ENCODE results near the gene TRAPPC8. TPM values are rescaled to one million over a fixed set of nuclear protein-coding genes. Genes with fewer than 3 reads are reported as not detected.

Gene TRAPPC8
- total RNA-seq, 1 experiment from 2014 or later = 38.0 TPM

- no TSS peak for BruUV-seq (replicated peaks)
- Mint-ChIP-seq H3K9me3 (ENCODE audit: low read depth, unreplicated experiment) (peaks cover under 1% of the 10 kb centered on the region), H3K4me3 (ENCODE audit: low read depth, unreplicated experiment) (no peak overlapping the region), H3K4me1 (ENCODE audit: low read depth, unreplicated experiment) (no peaks in the 10 kb centered on the region), H3K36me3 (ENCODE audit: insufficient read depth, unreplicated experiment) (peaks cover 25% of the 10 kb centered on the region), H3K27ac (ENCODE audit: unreplicated experiment) (no peak overlapping the region), H3K27me3 (ENCODE audit: unreplicated experiment) (no peaks in the 10 kb centered on the region)
- no peak for TF ChIP-seq CTCF (IDR thresholded peaks at IDR 0.05; ENCODE audit: unreplicated experiment)
- CTCF ChIA-PET = no interaction called here
- intact Hi-C loops (cut with micrococcal nuclease; ENCODE audit: unreplicated experiment) = no loop called here
- DNase-seq = no peak
Measured at GRCh38 chr18:31875301-31875700, 67.6 kb downstream of the TRAPPC8 start.

- intact Hi-C loops (cut with micrococcal nuclease; ENCODE audit: unreplicated experiment) = no loop called here
- BruUV-seq (replicated peaks) = no TSS peak
- Mint-ChIP-seq H3K36me3 (ENCODE audit: insufficient read depth, unreplicated experiment) (peaks cover 12% of the 10 kb centered on the region), H3K27me3 (ENCODE audit: unreplicated experiment) (no peaks in the 10 kb centered on the region), H3K27ac (ENCODE audit: unreplicated experiment) (no peak overlapping the region), H3K9me3 (ENCODE audit: low read depth, unreplicated experiment) (no peaks in the 10 kb centered on the region), H3K4me3 (ENCODE audit: low read depth, unreplicated experiment) (no peak overlapping the region), H3K4me1 (ENCODE audit: low read depth, unreplicated experiment) (no peaks in the 10 kb centered on the region)
- TF ChIP-seq CTCF (IDR thresholded peaks at IDR 0.05; ENCODE audit: unreplicated experiment) = no peak
- CTCF ChIA-PET = no interaction called here
- DNase-seq = no peak
Measured at GRCh38 chr18:31863103-31863502, 79.8 kb downstream of the TRAPPC8 start.

- no peak for DNase-seq
- no TSS peak for BruUV-seq (replicated peaks)
- Mint-ChIP-seq H3K36me3 (ENCODE audit: insufficient read depth, unreplicated experiment) (peaks cover 23% of the 10 kb centered on the region), H3K9me3 (ENCODE audit: low read depth, unreplicated experiment) (no peaks in the 10 kb centered on the region), H3K27me3 (ENCODE audit: unreplicated experiment) (no peaks in the 10 kb centered on the region), H3K27ac (ENCODE audit: unreplicated experiment) (no peak overlapping the region), H3K4me1 (ENCODE audit: low read depth, unreplicated experiment) (no peaks in the 10 kb centered on the region), H3K4me3 (ENCODE audit: low read depth, unreplicated experiment) (no peak overlapping the region)
- CTCF ChIA-PET = no interaction called here
- no peak for TF ChIP-seq CTCF (IDR thresholded peaks at IDR 0.05; ENCODE audit: unreplicated experiment)
- intact Hi-C loops (cut with micrococcal nuclease; ENCODE audit: unreplicated experiment) = no loop called here
Measured at GRCh38 chr18:31860488-31860887, 82.4 kb downstream of the TRAPPC8 start.

- no peaks in the 10 kb centered on the region for H3K9me3 Mint-ChIP-seq (ENCODE audit: low read depth, unreplicated experiment)
- intact Hi-C loops (cut with micrococcal nuclease; ENCODE audit: unreplicated experiment) = no loop called here
- no peaks in the 10 kb centered on the region for H3K27me3 Mint-ChIP-seq (ENCODE audit: unreplicated experiment)
- DNase-seq = no peak
- H3K36me3 Mint-ChIP-seq (ENCODE audit: insufficient read depth, unreplicated experiment) = peaks cover 20% of the 10 kb centered on the region
- H3K4me3 Mint-ChIP-seq (ENCODE audit: low read depth, unreplicated experiment) = no peak overlapping the region
- no peaks in the 10 kb centered on the region for H3K4me1 Mint-ChIP-seq (ENCODE audit: low read depth, unreplicated experiment)
- H3K27ac Mint-ChIP-seq (ENCODE audit: unreplicated experiment) = no peak overlapping the region
- CTCF ChIA-PET = no interaction called here
- no peak for TF ChIP-seq CTCF (IDR thresholded peaks at IDR 0.05; ENCODE audit: unreplicated experiment)
- no TSS peak for BruUV-seq (replicated peaks)
Measured at GRCh38 chr18:31857526-31858106, 85.3 kb downstream of the TRAPPC8 start.

All from Calu3 (cell line).